ENCODE results near the gene SPOCK1.

GRCh38 chr5:137441476-137441875, 57.6 kb downstream of the SPOCK1 start:
- TF ChIP-seq CTCF (IDR thresholded peaks at IDR 0.05; ENCODE audit: borderline replicate concordance, extremely low read depth, low read length, poor library complexity, severe bottlenecking) (no peak), EZH2 (IDR thresholded peaks at IDR 0.05; ENCODE audit: borderline replicate concordance, low read depth, low read length, severe bottlenecking) (no peak)
